HepG2 (cell line): ENCODE data around the gene AKAP8L. TPM values are rescaled to one million over a fixed set of nuclear protein-coding genes. Genes with fewer than 3 reads are reported as not detected.

Source experiments
- ATAC-seq: fragments of 200-7000 bp; cut with Tn5 transposase; 3 replicates; pipeline ENCODE4 v1.9.1; 2020; ENCODE audit warnings: mild to moderate bottlenecking, moderate library complexity
- BruUV-seq: library from RNA; stranded (reverse); fragments of 400-500 nt; replicated peaks from 2 replicates; lab custom pipeline; 2021; lab: Mats Ljungman, UMichigan
- CTCF ChIA-PET: fragments of 300-600 bp; formaldehyde crosslinking; extraction: SDS; loops from one replicate; lab custom pipeline; 2021; ENCODE audit warnings: low total read pairs, inconsistent platforms, low intra/inter-chr PET ratio; lab: Yijun Ruan, JAX
- POLR2A ChIA-PET: fragments of 350-600 bp; sonication (Branson Sonifier 250); formaldehyde crosslinking; loops from one replicate; lab custom pipeline; 2020; ENCODE audit warnings: antibody characterized with exemption, inconsistent platforms; lab: Yijun Ruan, JAX
- DNase-seq: peaks from one replicate; pipeline ENCODE4 v3.0.0-alpha.2; 2015; ENCODE audit warnings: low spot score
- FAIRE-seq: peaks from 3 replicates; lab custom pipeline; 2011; peaks lifted over from hg19 to GRCh38; lab: Jason Lieb, UNC
- H2AFZ ChIP-seq: one replicate; pipeline ENCODE4 v1.6.1; 2011; ENCODE audit warnings: low read length, inconsistent platforms
- H3K27ac ChIP-seq: fragments of 300-600 bp; 3 replicates; pipeline ENCODE4 v1.8.0; 2011; ENCODE audit warnings: mixed run types, mild to moderate bottlenecking, mixed read lengths, low read length, inconsistent platforms; ENCODE audit not compliant: insufficient read depth; ENCODE audit errors: extremely low read length
- H3K27me3 ChIP-seq, 2 experiments: fragments of 200-600 bp in 1 of 2; 2 replicates in 1 of 2; 3 replicates in 1 of 2; pipeline versions ENCODE4 v1.6.0 to v1.8.0; 2011; ENCODE audit warnings: low read length in 2 of 2, mild to moderate bottlenecking in 2 of 2, moderate library complexity in 2 of 2, inconsistent platforms in 1 of 2; ENCODE audit not compliant: insufficient read depth in 2 of 2, control insufficient read depth in 1 of 2
- H3K36me3 ChIP-seq, 2 experiments: fragments of 200-600 bp in 1 of 2; replicated peaks in 1 of 2; 2 replicates in 1 of 2; 3 replicates in 1 of 2; pipeline versions ENCODE4 v1.5.1 to v1.8.0; 2011; ENCODE audit warnings: low read length in 2 of 2, inconsistent platforms in 1 of 2; ENCODE audit not compliant: insufficient read depth in 2 of 2, control insufficient read depth in 1 of 2
- H3K4me1 ChIP-seq: 2 replicates; pipeline ENCODE4 v1.5.1; 2012; ENCODE audit warnings: low read length, inconsistent platforms; ENCODE audit not compliant: insufficient read depth
- H3K4me2 ChIP-seq: 2 replicates; pipeline ENCODE4 v1.6.0; 2011; ENCODE audit warnings: low read depth, low read length, inconsistent platforms
- H3K4me3 ChIP-seq, 3 experiments: fragments of 200-600 bp in 1 of 3; sonication (generic), shearing (Covaris generic) in 1 of 3; replicated peaks in 1 of 3; 2 replicates each; pipeline ENCODE4 v1.5.1; 2011 to 2016; ENCODE audit warnings: low read length in 3 of 3, inconsistent platforms in 2 of 3, low read depth in 2 of 3, mild to moderate bottlenecking in 2 of 3, control low read depth in 1 of 3, mixed read lengths in 1 of 3; ENCODE audit not compliant: insufficient read depth in 1 of 3
- H3K79me2 ChIP-seq: one replicate; pipeline ENCODE4 v1.6.1; 2011; ENCODE audit warnings: low read length, inconsistent platforms; ENCODE audit not compliant: insufficient read depth
- H3K9ac ChIP-seq: 2 replicates; pipeline ENCODE4 v1.6.0; 2011; ENCODE audit warnings: mild to moderate bottlenecking, low read depth, low read length, inconsistent platforms; ENCODE audit not compliant: insufficient read depth
- H3K9me3 ChIP-seq: 2 replicates; pipeline ENCODE4 v1.5.1; 2012; ENCODE audit warnings: mild to moderate bottlenecking, low read length
- H4K20me1 ChIP-seq: 2 replicates; pipeline ENCODE4 v1.6.0; 2011; ENCODE audit warnings: inconsistent platforms, mild to moderate bottlenecking, low read length, moderate library complexity; ENCODE audit not compliant: insufficient read depth
- AGO2 ChIP-seq: fragments of 200-400 bp; formaldehyde crosslinking; optimal IDR thresholded peaks from 2 replicates; pipeline ENCODE3; 2017; ENCODE audit warnings: mild to moderate bottlenecking, low read depth, low read length, moderate library complexity
- FOXK1 ChIP-seq: sonication (generic); formaldehyde crosslinking; IDR thresholded peaks from 2 replicates; pipeline ENCODE4 v1.4.0; 2020; ENCODE audit warnings: low read depth, missing genetic modification reagents, borderline replicate concordance
- HOXA9 ChIP-seq: sonication (generic); formaldehyde crosslinking; IDR thresholded peaks from 2 replicates; pipeline ENCODE4 v1.8.1; 2022; ENCODE audit warnings: missing genetic modification reagents, mild to moderate bottlenecking, moderate library complexity, borderline replicate concordance
- RBFOX2 ChIP-seq: fragments of 200-400 bp; formaldehyde crosslinking; IDR thresholded peaks from 2 replicates; pipeline ENCODE4 v1.6.1; 2017; ENCODE audit warnings: low read depth, mild to moderate bottlenecking, low read length
- ZIK1 ChIP-seq: sonication (generic); formaldehyde crosslinking; IDR thresholded peaks from 2 replicates; pipeline ENCODE4 v1.5.0; 2020; ENCODE audit warnings: mild to moderate bottlenecking, low read depth, missing genetic modification reagents, borderline replicate concordance
- ZKSCAN8 ChIP-seq: IDR thresholded peaks from 2 replicates; pipeline ENCODE4 v1.6.1; 2016; ENCODE audit warnings: borderline replicate concordance, missing genetic modification reagents, missing compliant biosample characterization
- ZNF441 ChIP-seq: sonication (generic); formaldehyde crosslinking; IDR thresholded peaks from 2 replicates; pipeline ENCODE4 v1.7.0; 2021; ENCODE audit warnings: missing genetic modification reagents, borderline replicate concordance
- WGBS: methylation state at CpG from one replicate; pipeline ENCODE4 v1.1.6; 2017; ENCODE audit warnings: low lambda C conversion rate; 5-methylcytosine and 5-hydroxymethylcytosine counted together
- in situ Hi-C: cut with HindIII; loops from 2 replicates; pipeline ENCODE4 v1.10.0; 2017; ENCODE audit warnings: low pct_unique_long_range_greater_than_20kb; ENCODE audit not compliant: extremely low pct_ligation_motif_present
- intact Hi-C: fragments of 100-400 bp; cut with micrococcal nuclease; formaldehyde crosslinking; loops from one replicate; pipeline ENCODE4 v1.10.0; 2022; ENCODE audit not compliant: unreplicated experiment
- polyA plus RNA-seq, 8 experiments: library from polyadenylated mRNA; depleted of rRNA in 3 of 8; stranded (reverse) in 7 of 8; unstranded in 1 of 8; fragments of >200 nt; fragmentation: Illumina TruSeq in 4 of 8; extraction: Trizol in 4 of 8; gene quantifications; 2 replicates each; pipeline versions ENCODE4 v1.2.1 to v1.2.3, GENCODE V29; 2011 to 2016; ENCODE audit warnings: low read depth in 4 of 8, missing spikeins in 1 of 8, mixed read lengths in 1 of 8; ENCODE audit not compliant: insufficient read depth in 1 of 8
- total RNA-seq, 5 experiments: library from RNA; depleted of rRNA; stranded (reverse); fragments of >200 nt; fragmentation: Illumina TruSeq; extraction: Trizol; gene quantifications; 2 replicates each; pipeline ENCODE4 v1.2.3, GENCODE V29; 2016; ENCODE audit warnings: low read depth in 1 of 5
- TF ChIP-seq, protein P1 (sequence below): sonication (generic); formaldehyde crosslinking; IDR thresholded peaks from 2 replicates; pipeline ENCODE4 v1.9.0; 2021; ENCODE audit warnings: missing genetic modification reagents, borderline replicate concordance
- TF ChIP-seq, protein P2 (sequence below): sonication (generic); formaldehyde crosslinking; IDR thresholded peaks from 2 replicates; pipeline ENCODE4 v1.5.0; 2020; ENCODE audit warnings: mild to moderate bottlenecking, missing genetic modification reagents

The AKAP8L gene
- total and polyA plus RNA-seq, 2 of the 13 experiments (the other 11 are each of a cell fraction or from before 2014, with no cell fraction given): 48.2 to 49.6 TPM

DNA sequence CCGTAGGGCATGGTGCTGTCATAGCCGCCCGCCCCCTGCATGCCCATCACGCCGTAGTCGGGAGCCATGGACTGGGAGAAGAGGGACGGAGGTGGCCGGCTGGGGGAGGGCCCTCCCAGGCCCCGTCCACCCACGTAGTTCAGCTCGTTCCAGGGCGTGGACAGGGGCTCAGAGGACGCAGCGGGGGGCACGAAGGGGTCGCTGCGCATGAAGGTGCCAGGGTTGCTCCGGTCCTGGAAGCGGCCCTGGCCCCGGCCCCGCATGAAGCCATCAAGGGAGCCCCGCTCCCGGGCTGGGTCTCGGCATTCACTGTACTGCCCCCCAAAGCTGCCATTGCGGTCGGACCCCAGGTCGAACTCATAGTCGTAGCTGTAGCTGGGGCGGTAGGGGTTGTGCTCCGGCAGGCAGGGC lies 45.9 kb downstream of the AKAP8L start:
- FAIRE-seq: no peak
- TF ChIP-seq ZKSCAN8 (CRISPR knock-in tag): no peak
- TF ChIP-seq, protein P1, sequence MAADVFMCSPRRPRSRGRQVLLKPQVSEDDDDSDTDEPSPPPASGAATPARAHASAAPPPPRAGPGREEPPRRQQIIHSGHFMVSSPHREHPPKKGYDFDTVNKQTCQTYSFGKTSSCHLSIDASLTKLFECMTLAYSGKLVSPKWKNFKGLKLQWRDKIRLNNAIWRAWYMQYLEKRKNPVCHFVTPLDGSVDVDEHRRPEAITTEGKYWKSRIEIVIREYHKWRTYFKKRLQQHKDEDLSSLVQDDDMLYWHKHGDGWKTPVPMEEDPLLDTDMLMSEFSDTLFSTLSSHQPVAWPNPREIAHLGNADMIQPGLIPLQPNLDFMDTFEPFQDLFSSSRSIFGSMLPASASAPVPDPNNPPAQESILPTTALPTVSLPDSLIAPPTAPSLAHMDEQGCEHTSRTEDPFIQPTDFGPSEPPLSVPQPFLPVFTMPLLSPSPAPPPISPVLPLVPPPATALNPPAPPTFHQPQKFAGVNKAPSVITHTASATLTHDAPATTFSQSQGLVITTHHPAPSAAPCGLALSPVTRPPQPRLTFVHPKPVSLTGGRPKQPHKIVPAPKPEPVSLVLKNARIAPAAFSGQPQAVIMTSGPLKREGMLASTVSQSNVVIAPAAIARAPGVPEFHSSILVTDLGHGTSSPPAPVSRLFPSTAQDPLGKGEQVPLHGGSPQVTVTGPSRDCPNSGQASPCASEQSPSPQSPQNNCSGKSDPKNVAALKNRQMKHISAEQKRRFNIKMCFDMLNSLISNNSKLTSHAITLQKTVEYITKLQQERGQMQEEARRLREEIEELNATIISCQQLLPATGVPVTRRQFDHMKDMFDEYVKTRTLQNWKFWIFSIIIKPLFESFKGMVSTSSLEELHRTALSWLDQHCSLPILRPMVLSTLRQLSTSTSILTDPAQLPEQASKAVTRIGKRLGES (CRISPR knock-in tag): no peak
- TF ChIP-seq AGO2: peak; percentile 54
- no peak for TF ChIP-seq FOXK1 (CRISPR knock-in tag)
- TF ChIP-seq ZIK1 (CRISPR knock-in tag): no peak
- TF ChIP-seq HOXA9: no peak
- peak; percentile 63 for TF ChIP-seq RBFOX2
- TF ChIP-seq, protein P2, sequence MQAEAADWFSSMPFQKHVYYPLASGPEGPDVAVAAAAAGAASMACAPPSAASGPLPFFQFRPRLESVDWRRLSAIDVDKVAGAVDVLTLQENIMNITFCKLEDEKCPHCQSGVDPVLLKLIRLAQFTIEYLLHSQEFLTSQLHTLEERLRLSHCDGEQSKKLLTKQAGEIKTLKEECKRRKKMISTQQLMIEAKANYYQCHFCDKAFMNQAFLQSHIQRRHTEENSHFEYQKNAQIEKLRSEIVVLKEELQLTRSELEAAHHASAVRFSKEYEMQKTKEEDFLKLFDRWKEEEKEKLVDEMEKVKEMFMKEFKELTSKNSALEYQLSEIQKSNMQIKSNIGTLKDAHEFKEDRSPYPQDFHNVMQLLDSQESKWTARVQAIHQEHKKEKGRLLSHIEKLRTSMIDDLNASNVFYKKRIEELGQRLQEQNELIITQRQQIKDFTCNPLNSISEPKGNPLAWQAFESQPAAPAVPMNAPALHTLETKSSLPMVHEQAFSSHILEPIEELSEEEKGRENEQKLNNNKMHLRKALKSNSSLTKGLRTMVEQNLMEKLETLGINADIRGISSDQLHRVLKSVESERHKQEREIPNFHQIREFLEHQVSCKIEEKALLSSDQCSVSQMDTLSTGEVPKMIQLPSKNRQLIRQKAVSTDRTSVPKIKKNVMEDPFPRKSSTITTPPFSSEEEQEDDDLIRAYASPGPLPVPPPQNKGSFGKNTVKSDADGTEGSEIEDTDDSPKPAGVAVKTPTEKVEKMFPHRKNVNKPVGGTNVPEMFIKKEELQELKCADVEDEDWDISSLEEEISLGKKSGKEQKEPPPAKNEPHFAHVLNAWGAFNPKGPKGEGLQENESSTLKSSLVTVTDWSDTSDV (CRISPR knock-in tag): no peak
- TF ChIP-seq ZNF441 (CRISPR knock-in tag): no peak
- no peak for ATAC-seq
- no peaks in the 10 kb centered on the region; a peak in 1 of 5 replicates for H3K27me3 ChIP-seq
- in situ Hi-C loops (no loop called here), intact Hi-C loops (loop anchor here (10.0 kb wide), 1 partner anchor 88 kb away; no protein-coding TSS in a partner anchor)
- peaks cover 46% of the 10 kb centered on the region for H3K79me2 ChIP-seq
- no peak overlapping the region for H3K27ac ChIP-seq
- CTCF ChIA-PET: no interaction called here
- BruUV-seq: no TSS peak
- no peak overlapping the region for H3K9ac ChIP-seq
- POLR2A ChIA-PET: no interaction called here
- H2AFZ ChIP-seq: no peak overlapping the region
- peaks cover 28% of the 10 kb centered on the region for H4K20me1 ChIP-seq
- H3K4me3 ChIP-seq: no peak overlapping the region
- peaks cover 22% of the 10 kb centered on the region for H3K4me1 ChIP-seq
- H3K9me3 ChIP-seq: no peaks in the 10 kb centered on the region
- no peak for DNase-seq
- WGBS: 98% methylated on average over 6 of the region's 30 CpGs
- no peak overlapping the region for H3K4me2 ChIP-seq
- H3K36me3 ChIP-seq: peaks cover 28 to 70% of the 10 kb centered on the region in 2 experiments
